ENCODE results near the gene NANOS2. TPM values are rescaled to one million over a fixed set of nuclear protein-coding genes. Genes with fewer than 3 reads are reported as not detected.

NANOS2 gene
- total and polyA plus RNA-seq, 9 donors, result not detected

DNA sequence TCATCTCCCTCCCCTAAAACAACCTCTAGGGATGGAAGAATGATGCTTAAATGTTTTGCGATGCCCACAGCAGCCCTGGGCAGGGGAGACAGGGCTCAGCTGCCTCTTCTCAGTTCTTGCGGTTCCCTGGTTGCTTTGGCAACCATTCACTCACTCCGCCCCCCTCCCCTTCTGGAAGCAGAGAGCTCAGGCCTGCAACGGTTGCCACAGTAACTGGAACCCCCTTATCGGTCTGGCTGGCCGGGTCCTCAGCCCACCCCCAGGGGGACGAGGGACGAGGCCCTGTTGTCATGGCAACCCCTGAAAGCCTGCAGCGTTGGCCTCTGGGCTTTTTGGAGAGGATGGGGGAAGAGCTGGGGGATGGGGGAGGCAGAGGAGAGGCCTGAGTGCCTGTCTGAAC is 39.6 kb upstream of the NANOS2 start:
- TF ChIP-seq, protein P1, sequence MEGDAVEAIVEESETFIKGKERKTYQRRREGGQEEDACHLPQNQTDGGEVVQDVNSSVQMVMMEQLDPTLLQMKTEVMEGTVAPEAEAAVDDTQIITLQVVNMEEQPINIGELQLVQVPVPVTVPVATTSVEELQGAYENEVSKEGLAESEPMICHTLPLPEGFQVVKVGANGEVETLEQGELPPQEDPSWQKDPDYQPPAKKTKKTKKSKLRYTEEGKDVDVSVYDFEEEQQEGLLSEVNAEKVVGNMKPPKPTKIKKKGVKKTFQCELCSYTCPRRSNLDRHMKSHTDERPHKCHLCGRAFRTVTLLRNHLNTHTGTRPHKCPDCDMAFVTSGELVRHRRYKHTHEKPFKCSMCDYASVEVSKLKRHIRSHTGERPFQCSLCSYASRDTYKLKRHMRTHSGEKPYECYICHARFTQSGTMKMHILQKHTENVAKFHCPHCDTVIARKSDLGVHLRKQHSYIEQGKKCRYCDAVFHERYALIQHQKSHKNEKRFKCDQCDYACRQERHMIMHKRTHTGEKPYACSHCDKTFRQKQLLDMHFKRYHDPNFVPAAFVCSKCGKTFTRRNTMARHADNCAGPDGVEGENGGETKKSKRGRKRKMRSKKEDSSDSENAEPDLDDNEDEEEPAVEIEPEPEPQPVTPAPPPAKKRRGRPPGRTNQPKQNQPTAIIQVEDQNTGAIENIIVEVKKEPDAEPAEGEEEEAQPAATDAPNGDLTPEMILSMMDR (IDR thresholded peaks at IDR 0.05), result no peak
- TF ChIP-seq EP300 (IDR thresholded peaks at IDR 0.05) (no peak), POLR2A (IDR thresholded peaks at IDR 0.05) (no peak)
- intact Hi-C loops (cut with DNase I), result no loop called here
- Histone ChIP-seq H3K36me3 (no peaks in the 10 kb centered on the region), H3K4me1 (ENCODE audit: insufficient read depth) (no peaks in the 10 kb centered on the region), H3K27me3 (no peaks in the 10 kb centered on the region), H3K4me3 (no peak overlapping the region), H3K27ac (no peak overlapping the region), H3K9me3 (peaks cover 0 to 3% of the 10 kb centered on the region in 2 donors)
- WGBS, 3 donors, result 11 to 20% (median 12%) methylated on average over 8 to 9 of the region's 9 CpGs
- no peak for DNase-seq

DNA sequence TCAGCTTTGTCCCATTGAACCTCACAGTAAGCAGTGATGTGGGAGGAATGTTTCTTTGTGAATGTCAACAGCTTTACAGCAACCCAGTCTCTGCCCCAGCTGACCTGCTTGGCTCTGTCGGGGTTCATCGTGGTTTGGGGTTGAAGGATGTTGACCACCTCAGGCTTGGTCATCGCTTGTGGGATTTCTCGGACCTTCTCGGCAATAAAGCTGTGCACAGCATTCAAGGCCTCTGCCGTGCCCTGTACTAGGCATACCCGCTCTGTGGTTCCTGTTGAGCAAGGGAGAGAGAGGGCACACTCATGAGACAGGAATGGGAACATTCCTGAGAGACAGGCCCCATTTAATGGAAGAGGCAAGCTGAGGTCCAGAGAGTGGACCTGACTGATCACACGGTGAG is 39.1 kb upstream of the NANOS2 start:
- Histone ChIP-seq H3K27ac (no peak overlapping the region), H3K9me3 (peaks cover 0 to 3% of the 10 kb centered on the region in 2 donors), H3K4me3 (no peak overlapping the region), H3K27me3 (no peaks in the 10 kb centered on the region), H3K4me1 (ENCODE audit: insufficient read depth) (no peaks in the 10 kb centered on the region), H3K36me3 (no peaks in the 10 kb centered on the region)
- intact Hi-C loops (cut with DNase I), result no loop called here
- no peak for TF ChIP-seq POLR2A (IDR thresholded peaks at IDR 0.05)
- no peak for TF ChIP-seq EP300 (IDR thresholded peaks at IDR 0.05)
- TF ChIP-seq, protein P1 (IDR thresholded peaks at IDR 0.05), result no peak
- WGBS, 3 donors, result 86 to 93% (median 89%) methylated on average over 8 of the region's 8 CpGs
- no peak for DNase-seq

DNA sequence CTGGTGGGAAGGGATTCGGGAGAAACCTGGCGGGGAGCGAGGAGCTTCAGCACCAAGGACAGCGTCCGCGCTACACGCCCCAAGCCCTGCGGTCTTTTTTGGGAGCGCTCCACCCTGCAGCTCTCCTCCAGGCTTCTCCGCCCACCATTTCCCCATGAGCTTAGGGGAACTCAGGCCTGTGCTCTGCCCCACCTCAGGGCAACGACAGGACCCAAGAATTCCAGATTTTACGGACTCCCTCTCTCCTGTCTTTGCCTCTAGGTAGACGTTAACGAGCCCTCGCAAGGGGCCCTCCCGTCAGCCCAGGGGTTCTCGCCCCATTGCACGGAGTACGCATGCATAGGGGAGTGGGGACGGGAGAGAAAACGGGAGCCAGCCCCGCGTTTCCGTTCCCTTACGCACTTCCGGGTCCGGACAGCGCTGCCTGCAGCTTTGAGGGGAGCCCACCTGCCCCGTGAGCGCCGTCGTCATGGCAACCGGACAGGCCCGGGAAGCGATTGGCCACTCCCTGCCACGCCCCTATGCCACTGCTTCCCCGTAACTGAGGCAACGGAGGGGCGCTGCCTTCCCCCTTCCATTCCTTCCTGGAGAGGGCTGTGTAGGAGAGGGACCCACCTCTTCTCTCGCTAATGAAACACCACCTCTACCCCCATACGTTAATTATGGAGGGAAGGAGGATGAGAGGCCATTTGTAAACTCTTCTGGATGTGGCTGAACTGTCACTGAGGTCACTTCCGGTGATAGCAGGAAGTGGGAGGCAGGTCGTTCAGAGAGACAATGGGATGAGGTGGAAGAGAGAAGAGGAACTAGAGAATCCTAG is 38.3 kb upstream of the NANOS2 start:
- Histone ChIP-seq H3K4me1 (ENCODE audit: insufficient read depth) (no peaks in the 10 kb centered on the region), H3K9me3 (peaks cover 0 to 3% of the 10 kb centered on the region in 2 donors), H3K27ac (no peak overlapping the region), H3K4me3 (no peak overlapping the region), H3K27me3 (no peaks in the 10 kb centered on the region), H3K36me3 (no peaks in the 10 kb centered on the region)
- WGBS, 3 donors, result 5 to 8% (median 6%) methylated on average over 43 of the region's 43 CpGs
- intact Hi-C loops (cut with DNase I), result no loop called here
- TF ChIP-seq POLR2A (IDR thresholded peaks at IDR 0.05) (no peak), EP300 (IDR thresholded peaks at IDR 0.05) (no peak)
- TF ChIP-seq, protein P1 (IDR thresholded peaks at IDR 0.05), result no peak
- peak in 4 of 5 donors; percentile 30 to 77 (median 56) for DNase-seq

DNA sequence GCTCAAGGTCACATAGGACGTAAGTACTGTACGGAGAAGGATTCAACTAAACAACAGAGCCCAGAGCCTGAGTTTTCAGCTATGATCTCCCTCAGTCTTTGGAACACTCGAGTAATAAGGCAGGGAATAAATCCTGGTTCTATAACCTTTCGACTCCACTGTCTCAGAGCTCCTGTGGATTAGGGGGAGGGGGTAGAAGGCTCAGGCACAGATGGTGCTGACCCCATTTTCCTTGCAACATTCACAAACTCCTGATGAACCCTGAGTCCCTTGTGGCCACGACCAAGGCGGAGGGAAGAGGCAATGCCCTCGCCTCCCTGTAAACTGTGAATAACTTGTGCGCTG is 37.7 kb upstream of the NANOS2 start:
- H3K4me1 ChIP-seq (ENCODE audit: insufficient read depth), result no peaks in the 10 kb centered on the region
- H3K27me3 ChIP-seq, result no peaks in the 10 kb centered on the region
- no peak for TF ChIP-seq EP300 (IDR thresholded peaks at IDR 0.05)
- no peak for TF ChIP-seq POLR2A (IDR thresholded peaks at IDR 0.05)
- TF ChIP-seq, protein P1 (IDR thresholded peaks at IDR 0.05), result no peak
- DNase-seq, result no peak
- intact Hi-C loops (cut with DNase I), result no loop called here
- H3K9me3 ChIP-seq, result peaks cover 0 to 3% of the 10 kb centered on the region in 2 donors
- H3K4me3 ChIP-seq, result no peak overlapping the region
- WGBS, 3 donors, result 27 to 37% (median 32%) methylated on average over 8 of the region's 8 CpGs
- H3K27ac ChIP-seq, result no peak overlapping the region
- H3K36me3 ChIP-seq, result no peaks in the 10 kb centered on the region
